Choroid plexus epithelial cell (primary cell): ENCODE results near the gene CNTNAP4.

ENCODE experiments used
- DNase-seq: peaks from one replicate; pipeline ENCODE4 v3.0.0-alpha.2; 2010; ENCODE audit warnings: low read depth
- H3K4me3 ChIP-seq: 2 replicates; pipeline ENCODE4 v1.5.1; 2011; ENCODE audit warnings: low read depth, mild to moderate bottlenecking, control low read depth, low read length, moderate library complexity
- CTCF ChIP-seq: conservative IDR thresholded peaks from 2 replicates; pipeline ENCODE4 v1.5.1; 2011; ENCODE audit warnings: low read depth, mild to moderate bottlenecking, control low read depth, inconsistent platforms, low read length, moderate library complexity

CNTNAP4 gene

DNA sequence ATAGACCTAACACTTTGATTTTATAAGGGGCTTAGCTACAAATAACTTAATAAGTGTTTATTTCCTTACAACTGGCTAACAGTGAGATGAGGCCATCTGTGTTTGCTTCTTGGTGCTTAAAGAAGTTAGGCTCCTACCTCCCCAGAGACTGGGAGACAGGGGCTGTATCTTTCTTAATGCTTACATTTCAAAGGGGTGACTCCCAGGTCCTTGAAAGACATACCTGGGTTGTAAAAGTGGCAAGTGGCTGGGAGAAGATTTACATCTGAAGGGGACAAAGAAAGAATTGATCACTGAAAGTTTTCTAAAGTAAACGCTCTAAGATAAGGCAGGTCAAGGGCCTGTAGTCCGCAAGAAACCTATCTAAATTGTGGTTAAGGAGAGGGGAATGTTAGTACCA is 196.8 kb downstream of the CNTNAP4 start:
- H3K4me3 ChIP-seq, result no peak overlapping the region
- no peak for DNase-seq
- TF ChIP-seq CTCF, result no peak

- TF ChIP-seq CTCF, result no peak
- no peak for DNase-seq
- no peak overlapping the region for H3K4me3 ChIP-seq
Observed at GRCh38 chr16:76478105-76478504, 200.9 kb downstream of the CNTNAP4 start.

GRCh38 chr16:76483307-76483909 is 206.2 kb downstream of the CNTNAP4 start:
- no peak for DNase-seq
- no peak overlapping the region for H3K4me3 ChIP-seq
- no peak for TF ChIP-seq CTCF

- no peak overlapping the region for H3K4me3 ChIP-seq
- DNase-seq, result no peak
- TF ChIP-seq CTCF, result no peak
Observed at GRCh38 chr16:76484020-76484419, 206.8 kb downstream of the CNTNAP4 start.

DNA sequence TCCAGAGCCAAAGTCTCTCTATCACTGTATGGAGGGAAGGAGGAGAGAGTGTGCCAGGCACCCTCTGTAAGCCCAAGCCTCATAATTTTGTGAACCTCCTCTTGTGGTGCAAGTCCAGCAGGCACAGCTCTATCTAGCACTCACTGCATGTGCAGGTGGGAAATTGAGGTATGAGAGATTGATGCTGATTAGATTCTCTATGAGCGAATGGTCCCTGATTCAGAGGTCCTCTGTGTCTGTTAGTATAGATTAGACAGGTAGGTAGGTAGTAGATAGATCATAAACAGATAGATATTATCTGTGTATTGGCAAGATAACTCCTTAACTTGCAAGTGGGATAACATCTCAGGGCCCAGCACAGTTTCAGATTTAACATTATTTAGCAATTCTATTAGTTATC is 209.5 kb downstream of the CNTNAP4 start:
- no peak for DNase-seq
- no peak for TF ChIP-seq CTCF
- H3K4me3 ChIP-seq, result no peak overlapping the region

GRCh38 chr16:76487411-76488064 is 210.3 kb downstream of the CNTNAP4 start:
- TF ChIP-seq CTCF, result no peak
- no peak for DNase-seq
- H3K4me3 ChIP-seq, result no peak overlapping the region

GRCh38 chr16:76488065-76488417 is 210.8 kb downstream of the CNTNAP4 start:
- TF ChIP-seq CTCF, result no peak
- DNase-seq, result no peak
- no peak overlapping the region for H3K4me3 ChIP-seq
